GM19239 (cell line): ENCODE data around the gene SLC26A6.

Source experiments
- DNase-seq: peaks from one replicate; pipeline ENCODE4 v3.0.0; 2011; ENCODE audit warnings: low spot score; ENCODE audit not compliant: insufficient read length
- FAIRE-seq: peaks from 2 replicates; lab custom pipeline; 2011; peaks lifted over from hg19 to GRCh38; lab: Jason Lieb, UNC

The SLC26A6 gene

DNA sequence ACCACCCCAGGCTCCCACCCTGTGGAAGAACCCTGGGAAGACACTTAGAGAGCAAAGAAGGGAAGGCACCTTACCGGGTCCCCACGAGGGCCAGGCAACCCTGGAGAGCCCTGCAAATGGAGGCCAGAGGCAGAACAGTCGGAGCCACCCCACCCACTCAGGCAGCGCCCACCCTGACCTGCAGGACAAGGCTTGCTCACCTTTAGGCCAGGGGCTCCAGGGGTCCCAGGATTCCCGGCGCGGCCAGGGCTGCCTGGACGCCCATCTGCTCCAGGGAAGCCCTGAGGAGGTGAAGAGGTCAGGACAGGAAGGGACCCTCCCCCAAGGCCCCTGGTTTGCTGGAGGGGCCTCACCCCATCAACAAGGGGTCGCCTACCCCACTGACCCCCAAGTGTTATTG, 50.4 kb downstream of the SLC26A6 start:
- FAIRE-seq (no peak), DNase-seq (no peak)

GRCh38 chr3:48581621-48582481, 53.4 kb downstream of the SLC26A6 start:
- FAIRE-seq (no peak), DNase-seq (no peak)

GRCh38 chr3:48576647-48577046, 58.6 kb downstream of the SLC26A6 start:
- FAIRE-seq, result no peak
- DNase-seq, result no peak
